ENCODE results near the gene SLC22A13. TPM values are rescaled to one million over a fixed set of nuclear protein-coding genes. Genes with fewer than 3 reads are reported as not detected.

The SLC22A13 gene
- total and polyA plus RNA-seq, 2 experiments from 2014 or later, result 0.13 to 0.66 TPM

DNA sequence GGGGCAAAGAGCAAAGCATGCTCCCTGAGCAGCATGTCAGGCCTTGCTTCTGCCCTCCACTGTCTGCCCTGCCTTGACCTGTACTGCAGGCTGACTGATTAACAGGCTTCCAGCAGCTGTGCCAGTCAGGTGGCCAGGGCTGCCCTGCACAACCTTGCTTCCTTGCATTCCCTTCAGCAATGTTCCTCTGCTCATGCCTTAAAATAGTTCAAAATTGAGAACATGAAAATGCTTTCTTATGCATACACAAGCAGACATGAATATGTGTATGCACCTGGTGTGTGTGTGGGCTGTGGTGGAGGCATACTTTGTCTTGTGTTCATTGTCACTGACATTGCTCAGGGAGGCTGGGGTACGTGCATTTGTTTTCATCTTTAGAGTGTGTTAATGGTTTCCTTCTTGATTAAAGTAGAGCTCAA lies 1.2 kb upstream of the SLC22A13 start (continued):
- TF ChIP-seq, protein P1, sequence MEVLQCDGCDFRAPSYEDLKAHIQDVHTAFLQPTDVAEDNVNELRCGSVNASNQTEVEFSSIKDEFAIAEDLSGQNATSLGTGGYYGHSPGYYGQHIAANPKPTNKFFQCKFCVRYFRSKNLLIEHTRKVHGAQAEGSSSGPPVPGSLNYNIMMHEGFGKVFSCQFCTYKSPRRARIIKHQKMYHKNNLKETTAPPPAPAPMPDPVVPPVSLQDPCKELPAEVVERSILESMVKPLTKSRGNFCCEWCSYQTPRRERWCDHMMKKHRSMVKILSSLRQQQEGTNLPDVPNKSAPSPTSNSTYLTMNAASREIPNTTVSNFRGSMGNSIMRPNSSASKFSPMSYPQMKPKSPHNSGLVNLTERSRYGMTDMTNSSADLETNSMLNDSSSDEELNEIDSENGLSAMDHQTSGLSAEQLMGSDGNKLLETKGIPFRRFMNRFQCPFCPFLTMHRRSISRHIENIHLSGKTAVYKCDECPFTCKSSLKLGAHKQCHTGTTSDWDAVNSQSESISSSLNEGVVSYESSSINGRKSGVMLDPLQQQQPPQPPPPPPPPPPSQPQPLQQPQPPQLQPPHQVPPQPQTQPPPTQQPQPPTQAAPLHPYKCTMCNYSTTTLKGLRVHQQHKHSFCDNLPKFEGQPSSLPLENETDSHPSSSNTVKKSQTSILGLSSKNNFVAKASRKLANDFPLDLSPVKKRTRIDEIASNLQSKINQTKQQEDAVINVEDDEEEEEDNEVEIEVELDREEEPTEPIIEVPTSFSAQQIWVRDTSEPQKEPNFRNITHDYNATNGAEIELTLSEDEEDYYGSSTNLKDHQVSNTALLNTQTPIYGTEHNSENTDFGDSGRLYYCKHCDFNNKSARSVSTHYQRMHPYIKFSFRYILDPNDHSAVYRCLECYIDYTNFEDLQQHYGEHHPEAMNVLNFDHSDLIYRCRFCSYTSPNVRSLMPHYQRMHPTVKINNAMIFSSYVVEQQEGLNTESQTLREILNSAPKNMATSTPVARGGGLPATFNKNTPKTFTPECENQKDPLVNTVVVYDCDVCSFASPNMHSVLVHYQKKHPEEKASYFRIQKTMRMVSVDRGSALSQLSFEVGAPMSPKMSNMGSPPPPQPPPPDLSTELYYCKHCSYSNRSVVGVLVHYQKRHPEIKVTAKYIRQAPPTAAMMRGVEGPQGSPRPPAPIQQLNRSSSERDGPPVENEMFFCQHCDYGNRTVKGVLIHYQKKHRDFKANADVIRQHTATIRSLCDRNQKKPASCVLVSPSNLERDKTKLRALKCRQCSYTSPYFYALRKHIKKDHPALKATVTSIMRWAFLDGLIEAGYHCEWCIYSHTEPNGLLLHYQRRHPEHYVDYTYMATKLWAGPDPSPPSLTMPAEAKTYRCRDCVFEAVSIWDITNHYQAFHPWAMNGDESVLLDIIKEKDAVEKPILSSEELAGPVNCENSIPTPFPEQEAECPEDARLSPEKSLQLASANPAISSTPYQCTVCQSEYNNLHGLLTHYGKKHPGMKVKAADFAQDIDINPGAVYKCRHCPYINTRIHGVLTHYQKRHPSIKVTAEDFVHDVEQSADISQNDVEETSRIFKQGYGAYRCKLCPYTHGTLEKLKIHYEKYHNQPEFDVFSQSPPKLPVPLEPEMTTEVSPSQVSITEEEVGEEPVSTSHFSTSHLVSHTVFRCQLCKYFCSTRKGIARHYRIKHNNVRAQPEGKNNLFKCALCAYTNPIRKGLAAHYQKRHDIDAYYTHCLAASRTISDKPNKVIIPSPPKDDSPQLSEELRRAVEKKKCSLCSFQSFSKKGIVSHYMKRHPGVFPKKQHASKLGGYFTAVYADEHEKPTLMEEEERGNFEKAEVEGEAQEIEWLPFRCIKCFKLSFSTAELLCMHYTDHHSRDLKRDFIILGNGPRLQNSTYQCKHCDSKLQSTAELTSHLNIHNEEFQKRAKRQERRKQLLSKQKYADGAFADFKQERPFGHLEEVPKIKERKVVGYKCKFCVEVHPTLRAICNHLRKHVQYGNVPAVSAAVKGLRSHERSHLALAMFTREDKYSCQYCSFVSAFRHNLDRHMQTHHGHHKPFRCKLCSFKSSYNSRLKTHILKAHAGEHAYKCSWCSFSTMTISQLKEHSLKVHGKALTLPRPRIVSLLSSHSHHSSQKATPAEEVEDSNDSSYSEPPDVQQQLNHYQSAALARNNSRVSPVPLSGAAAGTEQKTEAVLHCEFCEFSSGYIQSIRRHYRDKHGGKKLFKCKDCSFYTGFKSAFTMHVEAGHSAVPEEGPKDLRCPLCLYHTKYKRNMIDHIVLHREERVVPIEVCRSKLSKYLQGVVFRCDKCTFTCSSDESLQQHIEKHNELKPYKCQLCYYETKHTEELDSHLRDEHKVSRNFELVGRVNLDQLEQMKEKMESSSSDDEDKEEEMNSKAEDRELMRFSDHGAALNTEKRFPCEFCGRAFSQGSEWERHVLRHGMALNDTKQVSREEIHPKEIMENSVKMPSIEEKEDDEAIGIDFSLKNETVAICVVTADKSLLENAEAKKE (CRISPR knock-in tag; IDR thresholded peaks at IDR 0.05), result no peak

DNA sequence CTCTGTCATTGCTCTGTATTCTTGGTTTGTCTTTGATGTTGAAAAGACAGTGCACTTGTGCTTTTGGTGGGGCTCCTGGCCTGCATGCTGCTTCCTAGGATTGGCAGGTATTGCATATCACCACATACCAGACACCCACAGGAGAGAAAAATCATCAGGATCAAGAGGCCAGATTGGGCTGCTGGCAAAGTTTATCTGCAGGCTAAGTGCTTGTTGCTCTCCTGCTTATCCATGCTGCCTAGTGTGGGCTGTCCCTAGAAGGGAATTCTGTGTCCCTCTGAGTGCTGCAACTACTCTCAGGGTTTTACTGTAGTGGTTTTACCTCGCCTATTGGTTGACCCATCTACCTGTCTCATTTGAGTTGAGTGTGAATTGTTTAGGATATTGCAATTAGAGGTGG lies 833 bp upstream of the SLC22A13 start:
- H3K36me3 Mint-ChIP-seq (ENCODE audit: low read depth), result peaks cover 4% of the 10 kb centered on the region
- no peaks in the 10 kb centered on the region for H3K79me2 ChIP-seq (replicated peaks; ENCODE audit: insufficient read depth)
- H3K27me3 Mint-ChIP-seq (ENCODE audit: insufficient read depth, low read depth, poor library complexity), result peaks cover 5% of the 10 kb centered on the region
- H3K4me2 ChIP-seq, result no peak overlapping the region
- no peaks in the 10 kb centered on the region for H3K27me3 ChIP-seq (ENCODE audit: insufficient read depth)
- no peak overlapping the region for H3K4me3 Mint-ChIP-seq
- H3K27ac Mint-ChIP-seq, result no peak overlapping the region; the same call in 1 of the 2 replicates
- no peak overlapping the region for H3K4me3 ChIP-seq
- H3K9me3 Mint-ChIP-seq, result no peaks in the 10 kb centered on the region
- no peaks in the 10 kb centered on the region for H3K9me2 ChIP-seq (ENCODE audit: insufficient read depth)
- H3K36me3 ChIP-seq (ENCODE audit: insufficient read depth), result no peaks in the 10 kb centered on the region
- H4K20me1 ChIP-seq (replicated peaks; ENCODE audit: insufficient read depth), result no peaks in the 10 kb centered on the region; the same call in 1 of the 2 replicates
- ATAC-seq (no peak), DNase-seq (ENCODE audit: low spot score) (no peak)
- no peak overlapping the region for H3K27ac ChIP-seq (ENCODE audit: low read depth)
- H3K4me1 Mint-ChIP-seq, result peaks cover 26% of the 10 kb centered on the region
- no peaks in the 10 kb centered on the region for H3F3A ChIP-seq (replicated peaks; ENCODE audit: low read depth)
- H3K4me1 ChIP-seq (ENCODE audit: insufficient read depth), result peaks cover 12% of the 10 kb centered on the region
- H2AFZ ChIP-seq, result no peak overlapping the region
- TF ChIP-seq EZH2phosphoT487 (IDR thresholded peaks at IDR 0.05; ENCODE audit: unreplicated experiment), result no peak
- TF ChIP-seq NANOG (IDR thresholded peaks at IDR 0.05; ENCODE audit: borderline replicate concordance), result no peak
- no peak for TF ChIP-seq CTCF (conservative IDR thresholded peaks at IDR 0.05; ENCODE audit: low read depth in 2 of 2)
- TF ChIP-seq, protein P1 (CRISPR knock-in tag; IDR thresholded peaks at IDR 0.05), result no peak
- no peak for TF ChIP-seq EZH2 (IDR thresholded peaks at IDR 0.05; ENCODE audit: low read depth, unreplicated experiment)
- no peak for TF ChIP-seq STAT1 (IDR thresholded peaks at IDR 0.05; ENCODE audit: unreplicated experiment)
- TF ChIP-seq ZNF331 (CRISPR knock-in tag; IDR thresholded peaks at IDR 0.05; ENCODE audit: low read depth), result no peak
- no peak for TF ChIP-seq CREB1 (CRISPR knock-in tag; IDR thresholded peaks at IDR 0.05; ENCODE audit: low read depth)
